KOPT-K1 (cell line): ENCODE results near the gene RNF43.

ENCODE experiments used
- H3K27ac ChIP-seq: fragments of 200-600 bp; sonication (generic); 2 replicates; pipeline ENCODE4 v1.5.1; 2016; ENCODE audit warnings: antibody characterized with exemption, mild to moderate bottlenecking, low read depth, low read length; ENCODE audit not compliant: poor library complexity, severe bottlenecking
- H3K36me3 ChIP-seq: fragments of 200-600 bp; sonication (generic); 2 replicates; pipeline ENCODE4 v1.5.1; 2017; ENCODE audit warnings: antibody characterized with exemption, mild to moderate bottlenecking, low read length, moderate library complexity; ENCODE audit not compliant: insufficient read depth
- H3K9me3 ChIP-seq: fragments of 200-600 bp; sonication (generic); 2 replicates; pipeline ENCODE4 v1.5.1; 2017; ENCODE audit warnings: antibody characterized with exemption, low read length, mild to moderate bottlenecking; ENCODE audit not compliant: insufficient read depth, poor library complexity, severe bottlenecking

Gene RNF43

DNA sequence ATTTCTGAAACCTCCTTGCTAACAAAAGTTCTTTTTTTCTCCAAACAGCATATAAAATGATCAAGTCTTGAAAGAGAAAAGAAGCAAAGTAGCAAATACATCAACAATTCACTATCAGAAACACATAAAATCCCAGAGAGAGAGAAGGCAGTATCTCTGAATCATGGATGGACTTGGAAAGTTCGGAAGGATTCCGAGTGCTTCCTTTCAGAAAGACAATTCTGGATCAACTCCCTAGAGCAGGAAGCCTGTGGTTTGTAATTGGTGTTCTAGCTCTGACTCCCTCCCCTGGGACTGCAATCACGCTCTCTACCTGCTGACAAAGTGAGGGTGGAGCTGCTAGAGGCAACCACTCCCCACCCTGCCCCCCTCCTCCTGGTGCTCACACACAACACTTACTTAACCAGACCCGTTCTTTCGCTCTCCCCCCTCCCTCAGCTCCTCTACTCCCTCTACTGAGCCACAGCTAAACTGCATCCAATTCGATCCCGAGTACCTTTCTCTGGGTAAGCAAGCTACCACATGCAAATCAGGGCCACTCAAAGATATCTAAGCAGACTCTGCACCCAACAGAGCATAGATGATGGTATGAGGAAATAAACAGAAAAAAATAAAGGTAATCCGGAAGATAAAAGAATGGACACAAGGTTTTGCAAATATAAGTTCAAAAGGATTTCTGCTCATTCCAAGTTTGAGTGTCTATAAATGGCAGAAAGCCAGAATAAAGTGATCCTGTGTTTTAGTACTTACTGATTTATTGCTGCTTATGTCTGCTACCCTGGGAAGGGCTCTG, at the start of gene RNF43:
Gene RNF43 (minus strand): TSS at position 235 of the 793 bp plus-strand sequence. CDS start 1,957 bp downstream, outside the sequence.
- Histone ChIP-seq H3K27ac (peak within 1 kb of the TSS; percentile 10), H3K36me3 (no peaks in the 10 kb centered on the region), H3K9me3 (no peaks in the 10 kb centered on the region)

DNA sequence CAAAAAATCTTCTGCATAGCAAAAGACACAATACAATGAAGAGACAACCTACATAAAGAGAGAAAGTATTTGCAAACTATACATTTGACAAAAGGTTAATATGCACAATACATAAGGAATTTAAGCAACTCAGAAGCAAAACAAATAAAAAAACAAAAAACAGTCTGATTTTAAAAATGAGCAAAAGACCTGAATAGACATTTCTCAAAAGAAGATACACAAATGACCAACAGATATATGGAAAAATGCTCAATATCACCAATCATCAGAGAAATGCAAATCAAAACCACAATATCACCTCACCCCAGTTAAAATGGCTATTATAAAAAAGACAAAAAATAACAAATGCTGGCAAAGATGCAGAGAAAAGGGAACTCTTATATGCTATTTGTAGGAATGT, 38.2 kb upstream of the RNF43 start:
- no peak overlapping the region for H3K27ac ChIP-seq
- no peaks in the 10 kb centered on the region for H3K36me3 ChIP-seq
- H3K9me3 ChIP-seq: no peaks in the 10 kb centered on the region

DNA sequence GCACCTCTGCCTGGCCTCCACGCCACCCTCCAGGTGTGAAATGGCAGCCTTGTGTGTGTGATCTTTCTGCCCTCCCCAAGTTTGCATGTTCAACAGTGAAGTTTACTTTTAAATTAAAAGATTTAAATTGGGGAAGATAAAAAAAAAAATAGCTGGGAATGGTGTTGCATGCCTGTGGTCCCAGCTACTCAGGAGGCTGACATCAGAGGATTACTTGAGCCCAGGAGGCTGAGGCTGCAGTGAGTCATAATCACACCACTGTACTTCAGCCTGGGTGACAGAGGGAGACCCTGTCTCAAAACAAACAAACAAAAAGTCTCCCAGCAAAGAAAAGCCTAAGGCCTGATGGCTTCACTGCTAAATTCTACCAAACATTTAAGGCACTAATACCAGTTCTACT, 35.4 kb upstream of the RNF43 start:
- H3K36me3 ChIP-seq: no peaks in the 10 kb centered on the region
- no peaks in the 10 kb centered on the region for H3K9me3 ChIP-seq
- H3K27ac ChIP-seq: no peak overlapping the region

DNA sequence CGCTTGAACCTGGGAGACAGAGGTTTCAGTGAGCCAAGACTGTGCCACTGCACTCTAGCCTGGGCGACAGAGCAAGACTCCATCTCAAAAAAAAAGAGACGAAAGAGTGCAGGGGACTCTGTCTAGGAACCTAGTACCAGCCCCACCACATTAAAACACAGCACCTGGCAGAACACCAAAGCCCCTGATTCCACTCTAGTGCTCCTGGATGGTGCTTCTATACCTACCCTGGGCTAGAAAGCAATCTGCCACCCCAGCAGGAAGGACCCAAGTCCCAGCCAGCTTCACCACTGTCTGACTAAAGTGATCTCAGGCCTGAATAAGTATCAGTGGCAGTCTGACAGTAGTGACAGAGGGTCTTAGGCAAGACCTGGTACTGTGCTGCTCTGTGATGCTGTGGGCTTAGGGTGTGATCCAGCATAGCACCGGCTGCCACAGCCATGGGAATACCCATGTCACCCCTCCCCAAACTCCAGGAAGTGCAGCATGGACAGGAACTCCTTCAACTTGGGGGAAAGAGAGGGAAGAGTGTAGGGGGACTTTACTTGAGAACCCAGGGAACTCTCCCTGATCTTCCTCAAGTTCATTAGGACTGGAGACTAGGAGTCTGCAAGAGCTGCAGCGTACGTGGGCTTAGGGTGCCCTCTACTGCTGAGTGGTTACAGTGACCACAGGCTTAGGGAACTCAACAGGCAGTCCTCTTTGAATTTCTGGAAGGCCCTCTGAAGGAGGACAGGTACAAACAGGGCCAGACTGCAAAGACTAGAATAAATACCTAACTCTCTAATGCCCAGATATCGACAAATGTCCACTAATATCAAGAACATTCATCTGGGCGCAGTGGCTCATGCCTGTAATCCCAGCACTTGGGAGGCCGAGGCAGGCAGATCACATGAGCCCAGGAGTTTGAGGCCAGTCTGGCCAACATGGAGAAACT, 30.0 kb upstream of the RNF43 start:
- H3K9me3 ChIP-seq: no peaks in the 10 kb centered on the region
- H3K27ac ChIP-seq: no peak overlapping the region
- no peaks in the 10 kb centered on the region for H3K36me3 ChIP-seq

DNA sequence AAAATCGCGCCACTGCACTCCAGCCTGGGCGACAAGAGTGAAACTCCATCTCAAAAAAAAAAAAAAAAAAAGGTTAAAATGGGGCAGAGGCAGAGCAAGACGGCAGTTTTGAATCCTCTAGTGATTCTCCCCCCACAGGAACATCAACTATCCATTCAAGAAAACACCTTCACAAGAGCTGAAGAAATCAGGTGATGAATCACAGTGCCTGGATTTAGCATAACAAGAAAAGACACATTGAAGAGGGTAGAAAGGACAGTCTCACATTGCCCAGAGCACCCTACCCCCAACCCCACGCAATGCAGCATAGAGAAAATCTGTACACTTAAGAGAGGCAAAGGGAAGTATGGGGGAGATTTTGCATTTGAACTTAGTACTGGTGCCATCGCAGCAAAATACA, 28.8 kb upstream of the RNF43 start:
- no peaks in the 10 kb centered on the region for H3K9me3 ChIP-seq
- H3K36me3 ChIP-seq: no peaks in the 10 kb centered on the region
- H3K27ac ChIP-seq: no peak overlapping the region

DNA sequence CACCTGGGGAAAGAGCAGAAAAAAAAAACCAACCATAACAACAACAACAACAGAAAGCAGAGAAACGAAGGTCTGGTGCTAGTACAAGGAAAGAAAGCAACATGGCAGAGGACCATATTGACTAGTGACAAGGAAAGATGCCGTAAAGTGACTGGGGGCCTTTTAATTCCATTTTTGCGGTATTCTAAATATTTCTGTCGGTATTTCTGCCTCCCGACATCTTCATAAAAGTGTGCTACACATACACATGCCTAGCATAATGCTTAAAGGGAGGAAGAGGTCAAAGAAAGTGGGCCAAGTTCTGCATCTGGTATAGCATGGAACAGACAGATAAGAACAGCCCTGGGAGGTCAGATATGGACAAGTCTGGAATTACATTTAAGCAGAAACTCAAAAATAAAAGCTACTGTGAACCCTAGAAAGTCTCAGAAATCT, 19.5 kb upstream of the RNF43 start:
- H3K27ac ChIP-seq: no peak overlapping the region
- no peaks in the 10 kb centered on the region for H3K36me3 ChIP-seq
- no peaks in the 10 kb centered on the region for H3K9me3 ChIP-seq

DNA sequence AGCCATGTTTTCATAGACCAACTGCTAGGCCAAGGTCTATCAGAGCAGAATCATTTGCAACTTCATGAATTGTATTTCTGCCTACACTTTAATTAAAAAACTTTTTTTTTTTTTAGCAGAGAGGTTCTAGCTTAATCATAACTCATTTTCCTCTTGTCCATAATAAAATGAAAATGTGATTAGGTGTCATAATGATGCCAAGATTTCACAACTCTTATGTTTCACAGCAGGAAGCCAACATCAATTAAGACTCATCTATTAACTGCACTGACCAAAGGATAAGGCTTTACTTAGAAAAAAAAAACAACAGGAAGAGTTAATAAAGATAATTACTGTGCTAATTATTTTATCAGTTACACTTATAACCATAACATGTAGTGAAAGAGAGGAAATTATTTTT, 18.9 kb upstream of the RNF43 start:
- no peaks in the 10 kb centered on the region for H3K9me3 ChIP-seq
- H3K36me3 ChIP-seq: no peaks in the 10 kb centered on the region
- no peak overlapping the region for H3K27ac ChIP-seq

DNA sequence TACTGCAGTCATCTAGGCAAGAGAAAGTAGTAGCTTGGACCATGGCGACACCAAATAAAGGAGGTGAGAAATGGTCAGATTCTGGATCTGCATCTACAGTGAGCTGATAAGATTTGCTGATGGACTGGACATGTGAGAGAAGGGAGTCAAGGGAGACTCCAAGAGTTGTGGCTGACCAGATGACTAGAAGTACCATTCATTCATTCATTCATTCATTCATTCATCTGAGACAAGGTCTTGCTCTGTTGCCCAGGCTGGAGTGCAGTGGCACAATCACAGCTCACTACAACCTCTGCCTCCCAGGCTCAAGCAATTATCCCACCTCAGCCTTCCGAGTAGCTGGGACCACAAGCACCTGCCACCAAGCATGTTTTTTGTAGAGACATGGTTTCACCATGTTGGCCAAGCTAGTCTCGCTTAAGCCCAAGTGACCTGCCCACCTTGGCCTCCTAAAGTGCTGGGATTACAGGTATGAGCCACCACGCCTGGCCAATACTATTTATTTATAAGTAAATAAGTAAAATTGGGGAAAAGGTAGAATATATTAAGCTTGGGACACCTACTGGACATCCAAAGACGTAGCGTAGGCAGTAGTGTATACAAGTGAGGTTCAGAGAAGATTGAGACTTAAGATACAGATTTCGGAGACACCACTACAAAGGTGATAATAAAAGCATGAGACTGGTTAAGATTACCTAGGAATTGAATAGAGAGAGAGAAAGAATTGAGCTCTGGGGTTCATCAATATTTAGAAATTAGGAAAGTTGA, 15.7 kb upstream of the RNF43 start:
- H3K27ac ChIP-seq: no peak overlapping the region
- H3K9me3 ChIP-seq: no peaks in the 10 kb centered on the region
- no peaks in the 10 kb centered on the region for H3K36me3 ChIP-seq

DNA sequence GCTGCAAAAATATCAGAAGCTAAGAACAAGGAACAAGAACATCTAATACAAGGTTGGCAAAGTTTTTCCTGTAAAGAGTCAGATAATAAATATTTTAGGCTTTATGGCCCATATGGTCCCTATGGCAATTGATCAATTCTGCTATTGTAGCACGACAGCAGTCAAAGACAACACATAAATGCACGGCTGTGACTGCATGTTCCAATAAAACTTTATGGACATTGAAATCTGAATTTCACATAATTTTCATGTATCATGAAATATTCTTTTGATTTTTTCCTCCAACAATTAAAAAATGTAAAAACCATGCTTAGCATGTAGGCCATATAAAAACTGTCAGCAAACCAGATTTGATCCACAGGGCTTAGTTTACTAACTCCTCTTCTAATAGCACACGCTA, 10.5 kb upstream of the RNF43 start:
- no peak overlapping the region for H3K27ac ChIP-seq
- no peaks in the 10 kb centered on the region for H3K36me3 ChIP-seq
- no peaks in the 10 kb centered on the region for H3K9me3 ChIP-seq

DNA sequence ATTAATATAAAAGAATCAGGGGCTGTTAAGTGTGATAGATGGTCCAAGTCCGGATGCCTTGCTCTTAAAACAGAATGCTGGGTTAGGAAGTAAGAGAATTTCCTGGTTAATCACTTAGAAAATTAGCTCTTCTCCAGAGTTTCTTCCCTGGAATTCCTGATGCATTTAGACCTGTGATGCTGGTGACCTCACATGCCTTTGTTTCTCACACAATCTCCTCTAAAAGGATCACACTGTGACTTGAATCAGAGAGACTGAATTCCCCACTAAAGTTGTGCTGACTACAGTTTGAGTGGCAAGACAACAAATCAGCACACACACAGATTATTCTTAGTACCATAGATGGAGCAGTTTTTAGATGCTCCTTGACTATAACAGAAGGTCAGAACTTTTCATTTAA, 4.4 kb upstream of the RNF43 start:
- Histone ChIP-seq H3K27ac (no peak overlapping the region), H3K36me3 (no peaks in the 10 kb centered on the region), H3K9me3 (no peaks in the 10 kb centered on the region)

DNA sequence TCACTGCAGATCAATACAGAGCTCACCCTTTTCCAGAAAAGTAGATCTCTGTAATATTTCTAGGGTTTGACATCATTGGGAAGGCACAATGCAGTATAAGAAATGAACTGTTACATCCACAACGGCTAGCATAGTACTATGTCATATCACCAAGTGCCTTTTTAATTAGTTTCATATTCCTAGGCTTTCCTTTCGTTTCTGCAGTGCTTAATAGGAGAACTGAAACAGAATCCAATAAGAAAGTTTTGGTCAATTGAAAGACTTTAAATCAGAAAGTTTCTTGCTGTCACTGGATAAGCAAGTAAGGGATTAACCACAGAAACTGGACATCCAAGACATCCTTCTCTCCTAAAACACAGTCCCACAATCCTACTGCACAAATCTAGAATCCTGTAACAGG, 3.5 kb upstream of the RNF43 start:
- Histone ChIP-seq H3K27ac (no peak overlapping the region), H3K9me3 (no peaks in the 10 kb centered on the region), H3K36me3 (no peaks in the 10 kb centered on the region)

DNA sequence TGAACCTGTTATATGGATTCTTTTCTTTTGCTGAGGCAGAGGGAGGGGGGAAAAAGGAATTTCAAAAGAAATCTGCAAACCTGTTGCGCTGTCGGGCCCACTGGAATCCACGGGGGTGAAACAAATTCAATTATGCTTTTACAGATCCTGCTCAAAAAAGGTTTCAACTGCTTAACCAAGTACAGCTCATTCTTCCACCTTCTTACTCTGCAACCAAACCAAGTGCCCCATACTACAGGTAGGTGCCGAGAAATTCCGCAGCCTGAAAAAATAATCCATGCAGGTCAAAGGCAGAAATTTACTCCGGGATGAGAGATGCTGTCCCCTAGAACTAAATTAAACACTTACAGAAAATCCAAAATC, 416 bp downstream of the RNF43 start:
- H3K36me3 ChIP-seq: no peaks in the 10 kb centered on the region
- no peaks in the 10 kb centered on the region for H3K9me3 ChIP-seq
- H3K27ac ChIP-seq: no peak overlapping the region

DNA sequence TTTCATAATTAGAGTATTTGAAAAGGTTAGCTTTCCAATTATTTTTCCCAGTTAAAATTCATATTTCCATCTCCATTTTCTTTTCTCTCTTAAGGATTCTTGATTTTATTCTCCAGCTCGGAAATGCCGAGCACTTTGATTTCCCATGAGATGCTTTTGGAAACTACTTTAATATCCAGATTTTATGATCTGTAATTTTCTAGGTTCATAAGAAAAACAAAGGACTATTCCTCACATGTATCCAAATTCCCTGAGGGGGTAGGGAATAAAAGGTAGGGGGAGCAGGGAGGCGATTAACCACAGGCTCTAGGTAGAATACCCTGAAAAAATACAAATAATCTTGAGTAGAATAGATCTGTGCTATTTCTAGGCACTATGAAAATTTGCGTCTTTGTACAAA, 938 bp downstream of the RNF43 start:
- Histone ChIP-seq H3K36me3 (no peaks in the 10 kb centered on the region), H3K9me3 (no peaks in the 10 kb centered on the region), H3K27ac (no peak overlapping the region)

DNA sequence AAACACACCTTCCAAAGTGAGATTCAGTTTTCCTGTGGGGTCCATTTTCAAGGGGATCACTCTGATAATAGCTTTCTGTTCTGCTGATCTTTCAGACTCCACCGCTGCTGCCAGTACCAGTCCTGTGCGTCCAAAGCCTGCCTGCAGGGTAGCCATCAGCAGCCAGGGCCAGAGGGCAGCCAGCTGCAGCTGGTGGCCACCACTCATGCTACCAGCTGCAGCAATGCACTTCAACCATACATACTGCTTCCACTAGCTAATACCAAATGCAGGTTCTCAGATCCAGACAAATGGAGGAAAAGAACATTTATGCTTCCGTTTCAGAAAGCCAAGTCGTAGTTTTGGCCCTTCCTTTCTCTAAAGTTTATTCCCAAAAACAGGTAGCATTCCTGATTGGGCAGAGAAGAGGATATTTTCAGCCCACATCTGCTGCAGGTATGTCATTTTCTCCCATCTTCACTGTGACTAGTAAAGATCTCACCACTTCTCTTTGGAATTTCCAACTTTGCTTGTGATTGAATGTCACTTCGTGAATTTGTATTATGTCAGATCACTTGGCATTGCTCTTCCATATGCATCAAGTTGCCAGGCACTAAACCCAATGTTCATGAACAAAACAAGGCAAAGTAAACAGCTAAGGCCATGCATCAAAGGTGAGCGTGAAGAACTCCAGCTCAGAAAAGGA, 1.8 kb downstream of the RNF43 start:
- H3K9me3 ChIP-seq: no peaks in the 10 kb centered on the region
- no peaks in the 10 kb centered on the region for H3K36me3 ChIP-seq
- no peak overlapping the region for H3K27ac ChIP-seq
